K562 (cell line): Measurements from ENCODE around the gene IFFO2. TPM values are rescaled to one million over a fixed set of nuclear protein-coding genes. Genes with fewer than 3 reads are reported as not detected.

ENCODE experiments used
- ATAC-seq: fragments of 200-7000 bp; cut with Tn5 transposase; 3 replicates; pipeline ENCODE4 v1.9.1; 2020; ENCODE audit warnings: moderate library complexity
- BruUV-seq: library from RNA; stranded (reverse); fragments of 400-500 nt; replicated peaks from 2 replicates; lab custom pipeline; 2021; lab: Mats Ljungman, UMichigan
- CTCF ChIA-PET: fragments of 300-600 bp; formaldehyde crosslinking; extraction: SDS; loops from one replicate; lab custom pipeline; 2021; ENCODE audit warnings: low intra/inter-chr PET ratio; lab: Yijun Ruan, JAX
- POLR2A ChIA-PET: fragments of 300-600, 350-650 bp; sonication (Branson Sonifier 250); formaldehyde crosslinking; extraction: SDS; loops from one replicate; lab custom pipeline; 2021; ENCODE audit warnings: antibody characterized with exemption, inconsistent platforms; lab: Yijun Ruan, JAX
- DNase-seq, 4 experiments: peaks; one replicate each; pipeline versions ENCODE4 v3.0.0 to v3.0.0-alpha.2; 2011 to 2018; ENCODE audit warnings: low spot score in 3 of 4, mixed read lengths in 3 of 4; ENCODE audit errors: extremely low read depth in 1 of 4
- FAIRE-seq: peaks from 2 replicates; lab custom pipeline; 2011; peaks lifted over from hg19 to GRCh38; lab: Jason Lieb, UNC
- H2AFZ ChIP-seq: 2 replicates; pipeline ENCODE4 v1.6.0; 2011; ENCODE audit warnings: low read depth, low read length, control low read depth, inconsistent platforms
- H3K27ac ChIP-seq: fragments of 200-600 bp; 3 replicates; pipeline ENCODE4 v1.8.0; 2011; ENCODE audit warnings: low read depth, mild to moderate bottlenecking, control low read depth, inconsistent platforms, low read length, moderate library complexity, mixed read lengths; ENCODE audit errors: extremely low read depth
- H3K27me3 ChIP-seq, 2 experiments: fragments of 300-600 bp in 1 of 2; 2 replicates in 1 of 2; 3 replicates in 1 of 2; pipeline versions ENCODE4 v1.6.0 to v1.8.0; 2011; ENCODE audit warnings: inconsistent platforms in 2 of 2, low read length in 2 of 2, mild to moderate bottlenecking in 1 of 2, mixed read lengths in 1 of 2, moderate library complexity in 1 of 2; ENCODE audit not compliant: control insufficient read depth in 2 of 2, insufficient read depth in 2 of 2
- H3K36me3 ChIP-seq: fragments of 300-600 bp; 3 replicates; pipeline ENCODE4 v1.8.0; 2011; ENCODE audit warnings: mild to moderate bottlenecking, low read length, inconsistent platforms; ENCODE audit not compliant: control insufficient read depth, insufficient read depth
- H3K4me1 ChIP-seq, 2 experiments: fragments of 200-600 bp in 1 of 2; replicated peaks in 1 of 2; 2 replicates in 1 of 2; 3 replicates in 1 of 2; pipeline versions ENCODE4 v1.5.1 to v1.8.0; 2011; ENCODE audit warnings: inconsistent platforms in 2 of 2, low read length in 2 of 2, mild to moderate bottlenecking in 1 of 2, mixed read lengths in 1 of 2, moderate library complexity in 1 of 2; ENCODE audit not compliant: control insufficient read depth in 2 of 2, insufficient read depth in 2 of 2
- H3K4me2 ChIP-seq: 2 replicates; pipeline ENCODE4 v1.6.1; 2011; ENCODE audit warnings: low read length, control low read depth, inconsistent platforms, mixed read lengths; ENCODE audit not compliant: insufficient read depth
- H3K4me3 ChIP-seq: fragments of 200-600 bp; sonication (generic), shearing (Covaris generic); 2 replicates; pipeline ENCODE4 v1.5.1; 2016; ENCODE audit warnings: control low read depth, inconsistent platforms
- H3K79me2 ChIP-seq: fragments of 200-600 bp; 3 replicates; pipeline ENCODE4 v1.8.0; 2011; ENCODE audit warnings: low read length, inconsistent platforms; ENCODE audit not compliant: control insufficient read depth, insufficient read depth
- H3K9ac ChIP-seq, 2 experiments: 2 replicates each; pipeline versions ENCODE4 v1.6.0 to v1.6.1; 2011; ENCODE audit warnings: low read depth in 2 of 2, low read length in 2 of 2, control low read depth in 1 of 2, inconsistent platforms in 1 of 2, mild to moderate bottlenecking in 1 of 2, mixed read lengths in 1 of 2; ENCODE audit not compliant: insufficient read depth in 1 of 2
- H3K9me1 ChIP-seq: one replicate; pipeline ENCODE4 v1.6.0; 2011; ENCODE audit warnings: inconsistent platforms, mild to moderate bottlenecking, low read length, moderate library complexity; ENCODE audit not compliant: control insufficient read depth, insufficient read depth
- H3K9me3 ChIP-seq: replicated peaks from 2 replicates; pipeline ENCODE4 v1.5.1; 2011; ENCODE audit warnings: low read depth, low read length, inconsistent platforms; ENCODE audit not compliant: control insufficient read depth, insufficient read depth
- H4K20me1 ChIP-seq: replicated peaks from 2 replicates; pipeline ENCODE4 v1.6.1; 2011; ENCODE audit warnings: low read length, inconsistent platforms, mixed read lengths; ENCODE audit not compliant: control insufficient read depth, insufficient read depth
- FOXM1 ChIP-seq, 2 experiments: fragments of 450-650 bp in 1 of 2; sonication (generic) in 1 of 2; formaldehyde crosslinking in 1 of 2; IDR thresholded peaks; 2 replicates each; pipeline versions ENCODE4 v1.6.1 to v1.9.0; 2017 to 2022; ENCODE audit warnings: low read depth in 2 of 2, mild to moderate bottlenecking in 2 of 2, missing genetic modification reagents in 1 of 2, moderate library complexity in 1 of 2
- HINFP ChIP-seq: fragments of 450-650 bp; conservative IDR thresholded peaks from 2 replicates; pipeline ENCODE4 v1.6.1; 2016; ENCODE audit warnings: missing genetic modification characterization, low read depth, mild to moderate bottlenecking, control low read depth, missing compliant biosample characterization
- ZBTB43 ChIP-seq: sonication (generic); formaldehyde crosslinking; IDR thresholded peaks from 2 replicates; pipeline ENCODE4 v1.8.0; 2023; ENCODE audit warnings: mild to moderate bottlenecking, missing genetic modification reagents
- WGBS: fragments of 100-300 bp; shearing (Covaris generic); methylation state at CpG from one replicate; pipeline ENCODE4 v1.1.6; 2016; ENCODE audit warnings: low coverage, mixed read lengths; ENCODE audit not compliant: insufficient coverage; ENCODE audit errors: missing lambda C conversion rate; 5-methylcytosine and 5-hydroxymethylcytosine counted together
- in situ Hi-C: fragments of 300-500 bp; cut with MboI; formaldehyde crosslinking; loops from 4 replicates; pipeline ENCODE4 v1.15.0; 2018; ENCODE audit warnings: inconsistent platforms, mixed read lengths
- intact Hi-C: fragments of 100-400 bp; cut with micrococcal nuclease; formaldehyde crosslinking; loops from 2 replicates; pipeline ENCODE4 v1.14.2; 2022
- polyA plus RNA-seq, 8 experiments: library from polyadenylated mRNA; depleted of rRNA in 4 of 8; stranded (reverse) in 5 of 8; unstranded in 3 of 8; fragments of >200 nt; fragmentation: Nextera tagmentation in 2 of 8; fragmentation: Illumina TruSeq in 1 of 8; extraction: Ambion mirVana in 2 of 8; extraction: Trizol in 1 of 8; gene quantifications; 2 replicates each; pipeline versions ENCODE4 v1.2.1 to v1.2.3, GENCODE V29; 2011 to 2014; ENCODE audit warnings: inconsistent platforms in 1 of 8, missing spikeins in 1 of 8
- total RNA-seq, 7 experiments: library from RNA; depleted of rRNA in 6 of 7; stranded (reverse); fragments of >200 nt in 6 of 7; fragmentation: Illumina TruSeq in 2 of 7; extraction: Trizol in 2 of 7; gene quantifications; 2 replicates each; pipeline versions ENCODE4 v1.2.1 to v1.2.3, GENCODE V29; 2011 to 2021; ENCODE audit warnings: low replicate concordance in 1 of 7

Gene IFFO2
- total and polyA plus RNA-seq, 9 of the 15 experiments (the other 6 are each of a cell fraction or from before 2014, with no cell fraction given): 0.15 to 1.0 (median 0.44) TPM; not detected in 2

GRCh38 chr1:18915341-18915740 lies 41.1 kb downstream of the IFFO2 start:
- H2AFZ ChIP-seq: no peak overlapping the region
- H3K79me2 ChIP-seq: peaks cover 8% of the 10 kb centered on the region; the same call in 1 of the 3 replicates
- CTCF ChIA-PET: interaction anchor here (1.3 kb wide), 1 partner anchor 31 kb away, joined by 3 read pairs; no protein-coding TSS in a partner anchor
- no peaks in the 10 kb centered on the region for H3K9me3 ChIP-seq
- 13% methylated on average over 7 of the region's 7 CpGs for WGBS
- in situ Hi-C loops: no loop called here
- FAIRE-seq: no peak
- DNase-seq: no peak
- intact Hi-C loops: loop anchor here (10.0 kb wide), 1 partner anchor 329 kb away; no protein-coding TSS in a partner anchor
- H3K9ac ChIP-seq: no peak overlapping the region
- H3K27ac ChIP-seq: no peak overlapping the region
- ATAC-seq: no peak
- H3K27me3 ChIP-seq: peaks cover 39 to 54% of the 10 kb centered on the region in 2 experiments
- POLR2A ChIA-PET: interaction anchor here (0.6 to 3.9 kb wide), 4 partner anchors 9 to 237 kb away, joined by 3 to 13 read pairs (median 7); partner anchors contain the start of gene ALDH4A1
- H4K20me1 ChIP-seq: peaks cover 9% of the 10 kb centered on the region
- no peaks in the 10 kb centered on the region for H3K9me1 ChIP-seq
- H3K4me1 ChIP-seq: peaks cover 0 to 22% of the 10 kb centered on the region in 2 experiments; a peak in 3 of 5 replicates
- no peak for TF ChIP-seq HINFP
- no peak for TF ChIP-seq ZBTB43 (CRISPR knock-in tag)
- no peak for TF ChIP-seq FOXM1 (IDR thresholded peaks at IDR 0.05; ENCODE audit: low read depth)
- TF ChIP-seq FOXM1 (CRISPR knock-in tag; IDR thresholded peaks at IDR 0.05; ENCODE audit: low read depth): no peak
- no peaks in the 10 kb centered on the region for H3K36me3 ChIP-seq
- H3K4me2 ChIP-seq: no peak overlapping the region
- no TSS peak for BruUV-seq
- H3K4me3 ChIP-seq: no peak overlapping the region
